ENCODE measurements around the gene ZNF341.

Gene ZNF341

DNA sequence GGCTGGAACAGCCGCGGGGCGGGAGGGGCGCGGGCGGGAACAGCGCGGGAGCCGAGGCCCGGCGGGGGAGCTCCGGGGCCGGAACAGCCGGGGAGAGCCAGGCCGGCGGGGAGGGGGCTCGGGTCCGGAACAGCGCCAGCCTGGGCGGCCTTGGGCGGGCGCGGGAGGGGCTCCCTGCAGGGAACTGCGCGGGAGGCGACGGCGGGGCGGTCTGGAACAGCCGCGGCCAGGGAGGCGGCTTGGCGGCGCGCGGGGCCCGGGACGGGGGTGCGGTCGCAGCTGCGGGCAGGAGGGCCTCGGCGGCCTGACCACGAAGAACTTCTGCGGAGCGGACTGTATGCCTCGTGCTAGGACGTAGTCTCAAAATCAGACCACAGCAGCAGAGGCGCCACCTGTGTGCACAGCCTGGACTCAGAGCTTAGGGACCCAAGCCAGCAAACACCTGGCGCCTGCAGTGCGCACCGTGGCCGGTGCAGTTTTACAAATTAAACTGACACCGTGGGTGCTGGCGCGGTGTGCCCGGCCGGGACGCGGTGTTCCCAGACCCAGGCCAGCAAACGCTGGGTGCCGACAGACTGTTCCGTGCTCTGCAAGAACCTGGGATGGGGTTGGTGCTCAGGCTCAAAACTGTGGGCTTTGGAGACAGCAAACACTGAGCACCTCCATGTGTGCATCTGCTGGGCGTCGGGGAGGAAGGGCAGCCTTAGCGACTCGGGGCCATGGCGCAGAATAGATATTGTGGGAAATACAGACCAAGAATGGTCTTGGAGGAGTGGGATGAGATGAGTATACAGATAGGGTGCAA lies 572 bp downstream of the ZNF341 start:
- TF ChIP-seq, protein P1, sequence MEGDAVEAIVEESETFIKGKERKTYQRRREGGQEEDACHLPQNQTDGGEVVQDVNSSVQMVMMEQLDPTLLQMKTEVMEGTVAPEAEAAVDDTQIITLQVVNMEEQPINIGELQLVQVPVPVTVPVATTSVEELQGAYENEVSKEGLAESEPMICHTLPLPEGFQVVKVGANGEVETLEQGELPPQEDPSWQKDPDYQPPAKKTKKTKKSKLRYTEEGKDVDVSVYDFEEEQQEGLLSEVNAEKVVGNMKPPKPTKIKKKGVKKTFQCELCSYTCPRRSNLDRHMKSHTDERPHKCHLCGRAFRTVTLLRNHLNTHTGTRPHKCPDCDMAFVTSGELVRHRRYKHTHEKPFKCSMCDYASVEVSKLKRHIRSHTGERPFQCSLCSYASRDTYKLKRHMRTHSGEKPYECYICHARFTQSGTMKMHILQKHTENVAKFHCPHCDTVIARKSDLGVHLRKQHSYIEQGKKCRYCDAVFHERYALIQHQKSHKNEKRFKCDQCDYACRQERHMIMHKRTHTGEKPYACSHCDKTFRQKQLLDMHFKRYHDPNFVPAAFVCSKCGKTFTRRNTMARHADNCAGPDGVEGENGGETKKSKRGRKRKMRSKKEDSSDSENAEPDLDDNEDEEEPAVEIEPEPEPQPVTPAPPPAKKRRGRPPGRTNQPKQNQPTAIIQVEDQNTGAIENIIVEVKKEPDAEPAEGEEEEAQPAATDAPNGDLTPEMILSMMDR (conservative IDR thresholded peaks at IDR 0.05; ENCODE audit: low read length): 0 out of 2 replicates have a peak, but pooled peaks have one; percentile 7
- H3K4me3 ChIP-seq (ENCODE audit: low read length): peak overlapping the region; percentile 71
- DNase-seq (ENCODE audit: low read depth): peak; percentile 85

DNA sequence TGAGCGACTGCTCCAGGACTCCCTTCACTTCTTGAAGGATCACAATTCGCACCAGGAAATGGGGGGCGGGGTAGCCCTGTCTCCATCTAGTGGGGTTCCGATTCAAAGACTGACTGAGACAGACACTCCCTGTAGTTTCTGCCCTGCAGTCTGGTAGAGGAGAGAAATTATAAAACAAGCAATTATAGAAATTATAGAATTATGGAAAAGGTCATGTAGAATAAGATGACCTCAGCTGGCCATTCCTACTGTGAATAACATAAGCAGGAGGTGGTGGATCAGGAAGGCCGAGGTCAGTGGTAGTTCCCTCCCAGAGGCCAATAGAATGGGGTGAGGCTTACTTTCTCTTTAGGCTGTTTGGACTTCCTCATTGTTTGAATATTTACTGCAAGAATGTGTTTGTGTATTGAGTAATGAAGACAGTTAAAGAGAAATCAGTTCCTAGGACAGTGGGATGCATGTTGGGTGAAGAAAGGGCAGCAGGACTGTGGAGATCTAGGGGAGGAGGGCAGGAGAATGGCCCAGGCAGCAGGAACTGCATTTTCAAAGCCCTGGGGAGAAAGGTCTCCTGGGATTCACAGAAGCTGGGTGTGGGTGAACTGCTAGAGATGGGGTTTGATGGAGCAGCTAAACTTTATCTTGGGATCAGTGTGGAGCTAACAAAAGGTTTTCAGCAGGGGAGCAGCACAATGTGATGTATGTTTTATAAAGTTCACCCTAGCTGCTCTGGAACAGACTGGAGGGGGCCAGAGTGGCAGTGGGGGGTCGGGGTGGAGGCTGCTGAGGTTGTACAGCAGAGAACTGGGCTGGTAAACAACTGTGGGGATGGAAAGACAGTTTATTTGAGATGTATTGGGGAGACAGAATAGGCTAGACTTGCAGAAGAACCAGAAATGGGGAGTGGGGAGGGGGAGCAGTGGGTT lies 2.1 kb downstream of the ZNF341 start:
- DNase-seq (ENCODE audit: low read depth): peak; percentile 91
- TF ChIP-seq, protein P1 (conservative IDR thresholded peaks at IDR 0.05; ENCODE audit: low read length): no peak
- H3K4me3 ChIP-seq (ENCODE audit: low read length): peak overlapping the region; percentile 28

DNA sequence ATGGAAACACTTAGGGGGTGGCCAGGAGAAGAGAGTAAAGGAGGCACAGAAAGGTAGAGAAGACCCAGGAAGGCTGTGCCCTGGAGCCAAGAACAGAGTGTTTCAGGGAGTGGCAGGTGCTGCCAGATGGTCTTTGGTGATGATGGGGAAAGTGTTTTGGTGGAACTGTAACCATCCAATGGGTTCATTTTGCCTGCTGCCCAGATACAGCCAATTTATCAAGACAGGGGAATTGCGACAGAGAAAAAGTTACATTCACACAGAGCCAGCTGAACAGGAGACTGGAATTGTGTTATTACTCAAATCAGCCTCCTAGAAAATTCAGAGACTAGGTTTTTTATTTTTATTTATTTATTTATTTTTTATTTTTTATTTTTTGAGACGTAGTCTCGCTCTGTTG lies 5.2 kb downstream of the ZNF341 start:
- TF ChIP-seq, protein P1 (conservative IDR thresholded peaks at IDR 0.05; ENCODE audit: low read length): no peak
- no peak overlapping the region for H3K4me3 ChIP-seq (ENCODE audit: low read length)
- no peak for DNase-seq (ENCODE audit: low read depth)

DNA sequence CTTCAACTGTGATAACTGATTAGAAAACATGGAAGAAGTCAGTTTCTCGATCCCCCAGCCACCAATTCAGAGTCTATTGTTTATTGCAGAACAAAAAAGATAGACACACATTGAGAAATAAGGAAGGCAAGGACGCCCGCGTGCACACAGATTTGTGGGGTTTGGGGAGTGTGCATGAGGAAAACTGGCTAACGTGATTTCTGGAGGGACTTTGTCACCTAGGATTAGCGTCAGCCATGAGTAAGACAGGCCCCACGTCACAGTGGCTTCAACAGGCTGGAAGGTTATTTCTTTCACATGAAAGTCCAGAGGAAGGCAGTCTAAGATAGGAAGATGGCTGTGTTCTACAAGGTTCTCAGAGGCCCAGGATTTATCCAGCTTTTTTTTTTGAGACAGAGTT lies 7.7 kb downstream of the ZNF341 start:
- DNase-seq (ENCODE audit: low read depth): no peak
- TF ChIP-seq, protein P1 (conservative IDR thresholded peaks at IDR 0.05; ENCODE audit: low read length): no peak
- no peak overlapping the region for H3K4me3 ChIP-seq (ENCODE audit: low read length)

DNA sequence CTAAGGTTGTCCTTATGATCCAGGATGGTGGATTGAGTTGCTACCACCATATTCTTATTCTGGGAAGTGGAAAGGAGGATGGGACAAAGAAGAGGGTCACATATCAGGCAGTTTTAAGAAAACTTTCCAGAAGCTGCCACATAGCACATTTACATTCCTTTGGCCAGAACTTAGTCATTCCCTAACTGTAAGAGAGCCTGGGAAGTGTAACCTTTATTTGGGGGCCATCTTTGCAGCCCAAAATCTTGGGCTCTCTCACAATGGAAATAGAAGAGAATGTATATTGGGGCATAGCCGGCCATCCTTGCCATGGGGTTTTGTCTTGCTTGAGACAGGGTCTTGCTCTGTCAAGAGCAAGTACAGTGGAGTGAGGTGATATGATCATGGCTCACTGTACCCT lies 8.4 kb downstream of the ZNF341 start:
- DNase-seq (ENCODE audit: low read depth): no peak
- TF ChIP-seq, protein P1 (conservative IDR thresholded peaks at IDR 0.05; ENCODE audit: low read length): no peak

DNA sequence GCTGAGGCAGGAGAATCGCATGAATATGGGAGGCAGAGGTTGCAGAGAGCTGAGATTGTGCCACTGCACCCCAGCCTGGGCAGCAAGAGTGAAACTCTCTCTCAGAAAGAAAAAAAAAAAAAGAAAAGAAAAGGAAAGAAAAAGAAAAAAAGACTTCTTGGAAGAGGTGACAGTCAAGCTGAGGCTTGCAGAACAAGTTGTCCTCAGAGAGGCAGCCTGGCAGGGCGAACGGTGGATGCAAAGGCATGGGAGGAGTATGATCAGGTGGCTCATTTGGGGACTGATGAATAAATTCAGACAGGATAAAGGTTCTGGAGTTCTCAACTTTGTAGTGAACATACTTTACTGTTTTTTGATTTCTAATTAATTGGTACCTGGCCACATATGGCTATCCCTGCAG lies 12.4 kb downstream of the ZNF341 start:
- DNase-seq (ENCODE audit: low read depth): no peak
- no peak overlapping the region for H3K4me3 ChIP-seq (ENCODE audit: low read length)
- TF ChIP-seq, protein P1 (conservative IDR thresholded peaks at IDR 0.05; ENCODE audit: low read length): no peak

More for the DNA sequence above, 8.4 kb downstream of the ZNF341 start:
- no peak overlapping the region for H3K4me3 ChIP-seq (ENCODE audit: low read length)

All from AG10803 (cell line).